GM12892 (cell line): ENCODE measurements around the gene ARSD.
"Not testable (repeated sequence)": the region's sequence is repeated elsewhere in the genome, so short reads cannot be mapped to it uniquely, and the experiment has no call there.

Experiments
- DNase-seq: peaks from one replicate; pipeline ENCODE4 v3.0.0; 2011; ENCODE audit not compliant: insufficient read length
- FAIRE-seq: peaks from 2 replicates; lab custom pipeline; 2011; peaks lifted over from hg19 to GRCh38; lab: Jason Lieb, UNC
- POLR2A ChIP-seq: IDR thresholded peaks from 2 replicates; pipeline ENCODE4 v1.6.1; 2011; ENCODE audit warnings: low read depth, low read length, control low read depth
- POLR2AphosphoS5 ChIP-seq: IDR thresholded peaks from 2 replicates; pipeline ENCODE4 v1.6.1; 2011; ENCODE audit warnings: low read depth, low read length, control low read depth
- TAF1 ChIP-seq: IDR thresholded peaks from 2 replicates; pipeline ENCODE4 v1.6.1; 2011; ENCODE audit warnings: low read depth, mild to moderate bottlenecking, control low read depth, low read length, borderline replicate concordance

ARSD gene

GRCh38 chrX:2960861-2961515, 31.8 kb upstream of the ARSD start:
- no peak for FAIRE-seq
- no peak for TF ChIP-seq TAF1
- TF ChIP-seq POLR2AphosphoS5, result no peak
- TF ChIP-seq POLR2A, result no peak
- DNase-seq, result no peak

- TF ChIP-seq POLR2AphosphoS5, result no peak
- no peak for TF ChIP-seq TAF1
- no peak for TF ChIP-seq POLR2A
- FAIRE-seq (no peak), DNase-seq (no peak)
These were observed 29.1 kb upstream of the ARSD start for GRCh38 chrX:2958199-2958598.

- DNase-seq, result no peak
- TF ChIP-seq POLR2A, result no peak
- TF ChIP-seq TAF1, result no peak
- no peak for TF ChIP-seq POLR2AphosphoS5
- FAIRE-seq, result no peak
These were observed 26.7 kb upstream of the ARSD start for GRCh38 chrX:2955838-2956237.

- no peak for TF ChIP-seq POLR2A
- TF ChIP-seq TAF1, result no peak
- TF ChIP-seq POLR2AphosphoS5, result no peak
- DNase-seq (no peak), FAIRE-seq (no peak)
These were observed 26.1 kb upstream of the ARSD start for GRCh38 chrX:2955281-2955680.

GRCh38 chrX:2954541-2954940, 25.4 kb upstream of the ARSD start:
- DNase-seq (no peak), FAIRE-seq (no peak)
- no peak for TF ChIP-seq POLR2AphosphoS5
- TF ChIP-seq POLR2A, result no peak
- TF ChIP-seq TAF1, result no peak

- DNase-seq, FAIRE-seq: not testable (repeated sequence)
These were observed 8.8 kb upstream of the ARSD start for GRCh38 chrX:2937942-2938341.

GRCh38 chrX:2934715-2935710, 5.9 kb upstream of the ARSD start:
- no peak for FAIRE-seq
- TF ChIP-seq POLR2A (no peak), POLR2AphosphoS5 (no peak), TAF1 (no peak)

GRCh38 chrX:2933125-2933900, 4.2 kb upstream of the ARSD start:
- TF ChIP-seq POLR2A (no peak), POLR2AphosphoS5 (no peak), TAF1 (no peak)
- FAIRE-seq (no peak), DNase-seq (no peak)

More at GRCh38 chrX:2934715-2935710, 5.9 kb upstream of the ARSD start:
- no peak for DNase-seq

- TF ChIP-seq POLR2A, result no peak
- no peak for TF ChIP-seq POLR2AphosphoS5
- no peak for TF ChIP-seq TAF1
- FAIRE-seq, result no peak
- DNase-seq, result no peak
These were observed 2.5 kb upstream of the ARSD start for GRCh38 chrX:2931612-2932011.

- FAIRE-seq (no peak), DNase-seq (no peak)
- TF ChIP-seq POLR2A (no peak), POLR2AphosphoS5 (no peak), TAF1 (no peak)
These were observed 2.0 kb upstream of the ARSD start for GRCh38 chrX:2931155-2931554.

- FAIRE-seq (no peak), DNase-seq (no peak)
- TF ChIP-seq POLR2A, result no peak
- no peak for TF ChIP-seq POLR2AphosphoS5
- TF ChIP-seq TAF1, result no peak
These were observed 952 bp downstream of the ARSD start for GRCh38 chrX:2928191-2928582.
